SK-N-SH treated with all-trans-retinoic acid at 6 μM for 48 hours (cell line): ENCODE results near the gene DCTN4.

Source experiments
- ARNTL ChIP-seq: fragments of 450-650 bp; formaldehyde crosslinking; IDR thresholded peaks from 2 replicates; pipeline ENCODE4 v1.5.0; 2020; ENCODE audit warnings: low read depth, mild to moderate bottlenecking, moderate library complexity, borderline replicate concordance
- CSDC2 ChIP-seq: fragments of 250-450 bp; sonication (Bioruptor Pico); IDR thresholded peaks from 2 replicates; pipeline ENCODE4 v1.5.0; 2020; ENCODE audit warnings: mild to moderate bottlenecking, moderate library complexity
- GLIS3 ChIP-seq: fragments of 250-450 bp; sonication (Bioruptor Pico); IDR thresholded peaks from 2 replicates; pipeline ENCODE4 v1.5.0; 2020; ENCODE audit warnings: mild to moderate bottlenecking, moderate library complexity

DNA sequence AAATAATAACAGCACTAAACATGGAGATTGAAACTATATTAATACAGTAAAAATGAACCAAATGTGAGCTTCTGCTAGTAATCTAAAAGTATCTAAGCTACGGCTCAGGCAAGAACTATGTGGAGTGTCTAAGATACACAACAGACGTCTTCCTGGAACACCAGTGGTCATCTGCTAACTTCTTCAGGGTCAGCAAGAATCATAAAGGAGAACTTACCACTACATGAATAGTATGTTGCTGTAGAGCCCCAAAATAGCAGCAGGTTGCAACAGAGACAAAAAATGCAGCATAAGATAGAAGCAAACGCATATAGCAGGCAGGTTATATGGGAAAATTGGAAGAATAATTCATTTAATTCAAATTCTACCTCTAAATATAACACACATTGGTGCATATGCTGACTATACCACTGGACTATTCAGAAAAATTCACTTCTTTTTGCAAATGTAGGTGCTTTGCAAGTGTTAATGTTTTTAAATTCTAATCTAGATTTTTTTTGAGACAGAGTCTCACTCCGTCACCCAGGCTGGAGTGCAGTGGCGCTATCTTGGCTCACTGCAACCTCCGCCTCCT lies 27.1 kb downstream of the DCTN4 start:
- TF ChIP-seq CSDC2 (CRISPR knock-in tag) (no peak), ARNTL (CRISPR knock-in tag) (no peak), GLIS3 (no peak)
